KG1 (cell line): ENCODE measurements around the gene TSPAN16.

Source experiments
- DNase-seq: peaks from one replicate; lab custom pipeline; 2025; lab: John Stamatoyannopoulos, UW

The TSPAN16 gene, protein sequence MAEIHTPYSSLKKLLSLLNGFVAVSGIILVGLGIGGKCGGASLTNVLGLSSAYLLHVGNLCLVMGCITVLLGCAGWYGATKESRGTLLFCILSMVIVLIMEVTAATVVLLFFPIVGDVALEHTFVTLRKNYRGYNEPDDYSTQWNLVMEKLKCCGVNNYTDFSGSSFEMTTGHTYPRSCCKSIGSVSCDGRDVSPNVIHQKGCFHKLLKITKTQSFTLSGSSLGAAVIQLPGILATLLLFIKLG

DNA sequence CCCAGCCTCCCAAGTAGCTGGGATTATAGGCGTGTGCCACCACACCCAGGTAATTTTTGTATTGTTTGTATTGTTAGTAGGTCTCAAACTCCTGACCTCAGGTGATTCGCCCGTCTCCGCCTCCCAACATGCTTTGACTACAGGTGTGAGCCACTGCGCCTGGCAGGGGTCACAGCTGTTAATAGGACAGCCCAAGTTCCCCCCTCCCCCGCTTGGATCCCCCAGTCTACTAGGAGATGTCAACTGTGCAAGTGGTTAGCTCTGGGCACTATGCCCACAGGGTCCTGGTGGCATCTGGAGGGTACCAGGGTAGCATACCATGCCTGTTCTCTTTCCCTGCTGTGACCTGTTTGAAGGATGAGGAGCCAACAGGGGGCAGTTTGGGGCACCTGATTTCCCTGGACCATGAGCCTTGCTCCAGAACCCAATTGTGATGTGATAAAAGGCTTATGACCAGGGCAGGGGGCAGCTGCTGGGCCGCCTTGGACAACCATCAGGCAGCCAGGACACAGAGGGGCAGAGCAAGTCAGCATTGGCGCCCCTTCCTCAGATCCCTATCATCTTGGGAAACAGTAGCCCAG lies at the start of gene TSPAN16:
TSS of gene TSPAN16 (plus strand) at position 496 of the 581 bp plus-strand sequence. CDS start 138 bp downstream, outside the sequence.
- DNase-seq: no peak

DNA sequence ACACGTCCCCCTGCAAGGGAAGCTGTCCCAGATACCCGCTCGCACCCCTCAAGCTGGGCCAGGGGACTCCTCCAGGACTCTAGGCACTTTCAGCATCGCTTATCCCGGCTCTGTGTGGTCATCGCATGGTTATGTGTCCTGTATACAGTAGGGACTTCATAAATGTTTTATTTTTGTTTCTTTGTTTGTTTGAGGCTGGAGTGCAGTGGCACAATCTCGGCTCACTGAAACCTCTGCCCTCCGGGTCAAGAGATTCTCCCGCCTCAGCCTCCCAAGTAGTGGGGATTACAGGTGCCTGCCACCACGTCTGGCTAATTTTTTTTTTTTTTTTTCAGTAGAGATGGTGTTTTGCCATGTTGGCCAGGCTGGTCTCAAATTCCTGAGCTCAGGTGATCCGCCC lies 49.0 kb upstream of the TSPAN16 start:
- DNase-seq: no peak

DNA sequence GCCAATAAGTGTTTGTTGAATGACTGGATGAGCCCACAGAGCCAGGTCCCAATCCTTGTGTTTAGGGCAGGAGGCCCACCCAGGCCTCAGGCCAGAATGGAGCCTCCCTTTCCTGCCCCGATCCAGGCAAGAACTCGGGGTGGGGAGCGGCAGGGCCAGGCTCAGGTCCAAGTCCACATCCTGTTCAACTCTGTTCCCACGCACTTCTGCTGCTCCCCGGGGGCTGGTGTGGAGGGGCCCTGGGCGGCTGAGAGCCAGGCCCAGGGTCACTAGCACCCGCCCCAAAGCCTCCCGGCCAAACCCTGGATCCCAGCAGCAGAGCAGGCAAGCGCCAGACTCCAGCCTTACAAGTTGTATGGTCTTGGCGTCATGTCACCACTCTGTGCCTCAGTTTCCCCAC lies 48.6 kb upstream of the TSPAN16 start:
- no peak for DNase-seq

DNA sequence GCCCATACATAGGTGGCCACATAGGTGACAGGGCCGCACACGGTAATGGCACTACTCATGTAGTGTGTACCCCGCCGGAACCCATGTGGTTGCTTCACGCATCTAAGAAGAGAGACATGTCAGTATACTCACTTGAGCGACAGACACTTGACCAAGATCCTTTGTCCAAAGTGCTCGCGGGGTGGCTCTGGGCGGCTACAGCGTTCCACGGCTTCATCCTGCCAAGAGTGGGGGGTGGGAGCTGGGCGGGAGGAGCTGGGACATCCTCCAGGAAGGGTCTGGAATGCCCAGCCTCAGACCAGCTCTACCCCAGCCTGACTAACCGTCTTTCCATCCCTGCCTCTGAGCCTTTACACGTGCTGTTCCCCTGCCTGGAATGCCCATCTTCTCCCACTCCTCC lies 48.0 kb upstream of the TSPAN16 start:
- no peak for DNase-seq

DNA sequence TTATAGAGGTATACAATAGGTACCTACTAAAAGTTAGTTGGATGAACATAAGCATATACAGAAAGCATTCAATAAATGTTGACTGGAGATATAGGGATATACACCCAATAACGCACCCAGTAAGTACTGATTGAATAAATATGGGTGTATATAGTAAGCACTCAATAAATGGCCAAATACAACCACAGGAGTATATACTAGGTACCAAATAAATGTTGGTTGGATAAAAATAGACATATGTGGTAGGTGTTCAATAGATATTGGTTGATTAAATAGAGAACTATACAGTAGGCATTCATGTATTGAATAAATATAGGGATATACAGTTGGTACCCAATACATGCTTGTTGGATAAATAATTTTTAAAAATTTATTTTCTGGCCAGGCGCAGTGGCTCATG lies 47.1 kb upstream of the TSPAN16 start:
- no peak for DNase-seq

DNA sequence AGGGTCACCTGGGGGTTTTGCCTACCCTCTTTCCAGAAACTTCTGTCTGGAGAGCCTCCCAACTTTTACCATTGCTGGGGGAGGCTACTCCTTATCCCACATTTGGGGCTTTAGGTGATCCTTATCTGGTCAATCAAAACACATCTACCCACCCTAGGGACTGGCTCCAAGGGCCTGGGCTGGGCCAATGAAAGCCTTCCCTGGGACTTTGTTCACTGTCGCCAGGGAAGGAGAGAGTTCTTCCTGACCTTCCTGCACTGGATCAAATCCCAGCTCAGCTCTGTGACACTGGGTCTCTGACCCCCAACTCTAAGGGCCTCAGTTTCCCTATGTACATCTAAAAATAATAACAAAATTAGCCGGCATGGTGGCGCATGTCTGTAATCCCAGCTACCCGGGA lies 44.7 kb upstream of the TSPAN16 start:
- DNase-seq: no peak

DNA sequence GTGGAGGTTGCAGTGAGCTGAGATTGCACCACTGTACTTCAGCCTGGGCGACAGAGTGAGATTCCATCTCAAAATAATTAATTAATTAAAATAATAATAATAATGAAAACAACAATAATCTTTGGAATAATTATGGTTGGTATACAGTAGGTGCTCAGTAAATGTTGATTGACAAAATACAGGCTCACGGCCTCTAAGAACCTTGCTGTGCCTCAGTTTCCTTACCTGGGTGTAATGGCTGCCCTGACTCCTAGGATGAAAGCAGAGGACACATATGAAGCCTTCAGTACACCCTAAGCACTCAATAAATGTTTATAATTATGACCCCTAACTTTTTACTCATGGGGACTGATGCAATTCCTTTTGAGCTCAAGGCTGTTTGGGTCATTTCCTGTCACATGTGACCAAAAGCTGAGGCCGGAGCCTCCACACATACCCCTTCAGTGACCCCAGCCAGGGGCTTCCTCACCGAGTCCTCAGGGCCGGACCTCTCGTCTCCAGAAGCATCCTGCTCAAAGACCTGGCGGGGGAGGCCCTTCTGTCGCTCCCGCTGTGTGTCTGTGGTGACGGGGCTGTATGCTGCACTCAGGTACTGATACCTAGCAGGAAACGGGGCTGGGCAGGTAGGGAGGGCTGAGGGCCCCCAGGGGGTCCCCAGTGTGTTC lies 44.2 kb upstream of the TSPAN16 start:
- no peak for DNase-seq

DNA sequence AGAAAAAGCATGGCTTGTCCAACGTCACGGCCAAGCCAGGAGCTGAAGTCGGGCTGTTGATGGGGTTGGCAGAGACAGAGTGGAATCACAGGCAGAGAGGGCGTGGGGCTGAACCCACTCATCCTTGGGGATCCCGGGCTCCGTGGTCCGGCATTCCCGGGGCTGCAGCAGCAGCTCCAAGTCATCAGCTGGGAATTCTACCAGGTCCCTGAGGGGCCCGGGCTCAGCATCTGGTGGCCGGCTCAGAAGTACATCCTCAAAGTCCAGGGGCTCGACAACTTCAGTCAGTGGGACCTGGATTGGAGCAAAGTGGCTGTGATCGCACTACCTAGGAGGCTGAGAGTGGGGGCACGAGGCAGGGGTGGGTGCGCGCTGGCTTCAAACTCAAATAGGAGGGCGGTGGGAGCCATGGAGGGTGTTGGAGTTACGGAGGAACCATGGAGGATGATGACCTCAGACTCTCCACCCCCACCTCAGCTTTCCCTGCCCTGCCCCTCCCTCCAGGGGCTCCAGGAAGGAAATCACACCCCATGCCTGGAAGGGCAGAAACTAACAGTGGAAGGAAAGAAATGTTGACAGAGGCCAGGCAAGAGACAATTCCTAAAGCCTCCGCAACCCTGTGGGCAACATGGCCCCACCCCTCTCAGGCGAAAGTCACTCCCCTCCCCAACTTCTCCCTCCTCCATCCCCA lies 43.1 kb upstream of the TSPAN16 start:
- no peak for DNase-seq

DNA sequence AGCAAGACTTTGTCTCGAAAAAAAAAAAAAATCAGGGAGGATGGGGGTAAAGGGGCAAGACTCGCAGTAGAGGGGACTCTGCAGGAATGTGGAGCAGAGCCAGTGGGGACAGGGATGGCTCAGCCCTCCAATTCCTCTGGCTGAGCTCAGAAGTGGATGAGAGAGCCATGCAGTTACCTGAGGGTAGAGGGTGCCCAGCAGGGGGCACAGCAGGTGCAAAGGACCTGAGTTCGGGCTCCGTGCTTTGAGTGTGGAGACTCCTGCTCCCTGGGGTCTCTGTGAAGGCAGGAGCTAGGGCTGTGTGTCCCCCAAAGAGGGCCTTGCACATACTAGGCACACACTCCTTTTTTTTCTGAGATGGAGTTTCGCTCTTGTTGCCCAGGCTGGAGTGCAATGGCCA lies 41.3 kb upstream of the TSPAN16 start:
- DNase-seq: no peak

DNA sequence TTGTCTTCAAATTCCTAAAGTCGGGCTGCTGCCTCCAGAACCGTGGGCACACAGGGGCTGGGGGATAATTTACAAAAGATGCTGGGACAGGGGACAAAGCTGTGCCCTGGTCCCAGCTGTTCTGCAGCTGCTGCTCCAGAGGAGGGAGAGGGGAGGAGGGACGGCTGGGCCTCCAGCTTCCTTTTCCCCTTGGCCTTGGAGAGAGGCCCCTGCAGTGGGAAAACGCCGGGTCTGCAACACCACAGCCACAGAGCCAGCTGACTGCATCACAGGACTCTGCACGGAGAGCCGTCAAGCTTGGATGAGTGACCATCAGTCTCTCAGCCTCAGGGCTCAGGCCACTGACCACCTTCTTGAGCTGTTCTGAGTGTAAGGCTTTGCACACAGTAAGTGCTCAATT lies 39.8 kb upstream of the TSPAN16 start:
- no peak for DNase-seq

DNA sequence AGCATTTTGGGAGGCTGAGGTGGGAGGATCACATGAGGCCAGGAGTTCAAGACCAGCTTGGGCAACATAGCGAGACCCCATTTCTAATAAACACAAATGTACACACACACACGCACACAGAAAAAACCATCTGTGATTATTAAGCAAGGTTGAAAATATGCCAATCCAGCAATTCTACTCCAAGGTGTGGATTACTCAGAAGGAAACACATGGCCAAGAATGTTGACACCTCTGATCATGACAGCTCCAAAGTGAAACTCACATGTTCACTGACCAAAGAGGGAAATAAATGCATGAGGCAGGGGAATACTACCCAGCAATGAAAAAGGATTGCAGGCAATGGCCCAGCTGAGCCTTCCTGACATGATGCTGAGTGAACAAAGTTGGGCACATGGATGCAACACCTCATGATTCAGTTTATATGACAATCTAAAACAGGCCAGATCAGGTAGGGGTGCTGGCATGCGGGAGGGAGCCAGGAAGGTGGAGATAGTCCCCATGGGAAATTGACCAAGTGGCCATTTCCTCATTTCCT lies 38.0 kb upstream of the TSPAN16 start:
- no peak for DNase-seq

DNA sequence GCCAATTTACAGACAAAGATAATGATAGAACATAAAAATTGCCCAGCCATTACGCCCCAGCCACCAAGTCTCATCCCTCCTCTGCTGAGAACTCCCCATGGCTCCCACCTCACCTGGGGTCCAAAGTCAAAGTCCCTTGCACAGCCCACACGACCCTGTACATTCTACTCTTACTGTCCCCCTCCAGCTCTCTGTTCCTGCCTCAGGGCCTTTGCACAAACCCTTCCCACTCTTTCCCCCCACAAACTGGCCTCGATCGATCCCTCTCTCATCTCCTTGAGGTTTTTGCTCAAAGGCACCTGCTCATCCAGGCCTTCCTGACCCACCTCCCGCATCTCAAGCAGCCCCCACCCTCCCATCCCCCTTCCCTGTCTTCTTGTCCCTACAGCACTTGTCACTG lies 35.0 kb upstream of the TSPAN16 start:
- no peak for DNase-seq

DNA sequence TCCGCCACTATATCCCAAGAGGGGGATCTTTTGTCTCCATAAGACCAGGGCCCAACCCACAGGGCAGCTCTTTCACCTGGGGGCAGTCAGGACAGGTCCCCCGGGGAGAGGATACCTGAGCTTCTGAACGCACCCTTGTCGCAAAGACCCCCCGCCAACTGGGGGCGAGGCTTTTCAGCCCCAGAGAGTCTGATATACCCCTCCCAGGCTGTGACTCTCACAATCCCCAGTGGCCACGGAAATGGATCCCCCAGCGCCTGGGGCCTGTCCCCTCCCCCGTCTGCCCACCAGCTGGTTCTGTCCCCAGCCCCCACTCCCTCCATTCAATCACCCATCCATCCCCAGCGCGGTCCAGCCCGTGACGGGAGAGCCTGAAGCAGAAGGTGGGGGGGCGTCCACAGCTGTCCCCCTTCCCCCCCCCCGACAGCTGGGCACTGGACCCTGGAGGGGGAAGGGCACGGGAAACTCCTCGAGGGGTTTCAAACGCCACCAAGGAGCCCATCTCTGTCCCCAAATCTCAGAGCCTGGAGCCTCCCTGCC lies 34.5 kb upstream of the TSPAN16 start:
- no peak for DNase-seq

DNA sequence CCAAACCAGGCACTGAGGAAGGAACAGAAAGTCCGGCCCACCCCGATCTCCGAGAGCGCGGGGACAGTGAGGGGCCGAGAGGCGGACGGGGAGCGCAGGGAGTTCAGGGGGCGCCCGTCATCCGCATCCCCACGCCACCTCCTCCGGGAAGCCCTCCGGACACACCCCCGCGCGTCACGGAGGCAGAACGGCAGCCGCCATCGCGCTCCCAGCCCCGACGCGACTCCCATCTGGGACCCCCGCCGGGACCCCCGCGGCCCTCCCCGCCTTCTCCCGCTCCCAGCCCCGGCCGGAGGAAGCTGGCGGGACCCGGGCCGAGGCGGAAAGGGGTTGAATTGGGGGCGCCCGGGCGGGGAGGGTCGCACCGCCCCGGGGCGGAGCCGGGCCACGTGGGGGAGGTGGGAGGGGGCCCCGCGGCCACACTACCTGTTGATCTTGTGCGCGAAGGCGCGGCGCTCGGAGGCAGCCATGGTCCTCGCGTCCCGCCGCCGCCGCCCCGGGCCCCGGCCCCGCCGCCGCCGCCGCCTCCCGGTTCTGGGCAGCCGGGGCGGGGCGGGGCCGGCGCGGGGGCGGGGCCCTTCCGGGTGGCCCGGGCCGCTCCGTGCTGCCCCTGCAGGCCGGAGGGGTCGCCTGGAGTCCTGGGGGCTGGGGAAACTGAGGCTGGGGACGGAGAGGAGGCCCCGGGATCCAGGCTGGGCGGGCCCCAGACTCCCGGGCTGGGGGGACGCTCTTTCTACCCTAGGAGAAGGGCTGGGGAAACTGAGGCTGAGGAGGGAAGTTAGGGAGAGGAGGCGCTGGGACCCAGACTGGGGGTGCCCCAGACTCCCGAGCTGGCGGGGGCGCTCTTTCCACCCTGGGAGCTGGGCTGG lies 33.8 kb upstream of the TSPAN16 start, which contains the start of gene DOCK6:
TSS of gene DOCK6 (minus strand) at position 554 of the 869 bp plus-strand sequence. CDS start at position 470, 84 bp downstream.
- DNase-seq: no peak

DNA sequence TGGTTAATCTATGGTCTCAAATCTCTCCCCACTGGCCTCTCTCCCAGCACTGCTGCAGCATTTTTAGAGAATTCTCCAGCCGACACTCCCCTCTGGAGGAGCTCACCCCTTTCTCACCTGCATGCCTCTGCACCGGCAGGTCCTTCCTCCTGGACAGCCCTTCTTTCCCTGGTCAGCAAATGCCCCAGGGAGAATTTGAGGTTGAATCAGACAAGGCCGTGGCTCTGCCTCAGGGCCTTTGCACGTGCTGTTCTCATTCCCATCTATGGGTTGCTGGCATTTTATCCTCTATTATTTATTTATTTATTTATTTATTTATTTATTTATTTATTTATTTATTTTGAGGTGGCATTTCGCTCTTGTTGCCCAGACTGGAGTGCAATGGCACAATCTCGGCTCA lies 32.2 kb upstream of the TSPAN16 start:
- DNase-seq: no peak

DNA sequence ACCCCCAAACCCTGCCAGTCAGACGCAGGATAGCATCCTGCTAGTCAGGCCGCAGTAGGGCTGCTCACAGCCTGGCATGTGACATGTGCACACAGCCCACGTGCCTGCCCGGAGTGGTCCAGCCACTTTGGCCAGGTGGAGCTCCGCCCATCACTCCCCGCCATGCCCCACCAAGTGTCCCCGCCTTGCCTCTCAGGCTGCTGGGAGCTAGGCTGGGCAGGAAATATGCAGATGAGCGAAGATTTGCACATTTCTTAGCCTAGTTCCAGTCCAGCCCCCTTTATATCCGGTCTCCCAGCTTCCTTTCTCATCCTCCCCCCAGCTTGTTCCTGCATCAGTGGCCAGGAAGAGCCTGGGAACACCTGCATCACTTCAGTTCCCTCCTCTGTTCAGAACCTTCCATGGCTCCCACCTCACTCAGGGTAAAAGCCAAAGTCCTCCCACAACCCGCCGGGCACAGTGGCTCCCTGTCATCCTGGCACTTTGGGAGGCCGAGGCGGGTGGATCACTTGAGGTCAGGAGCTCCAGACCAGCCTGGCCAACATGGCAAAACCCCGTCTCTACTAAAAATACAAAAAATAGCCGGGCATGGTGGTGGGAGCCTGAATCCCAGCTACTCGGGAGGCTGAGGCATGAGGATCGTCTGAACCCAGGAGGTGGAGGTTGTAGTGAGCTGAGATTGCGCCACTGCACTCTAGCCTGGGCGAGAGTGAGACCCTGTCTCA lies 31.3 kb upstream of the TSPAN16 start:
- no peak for DNase-seq

DNA sequence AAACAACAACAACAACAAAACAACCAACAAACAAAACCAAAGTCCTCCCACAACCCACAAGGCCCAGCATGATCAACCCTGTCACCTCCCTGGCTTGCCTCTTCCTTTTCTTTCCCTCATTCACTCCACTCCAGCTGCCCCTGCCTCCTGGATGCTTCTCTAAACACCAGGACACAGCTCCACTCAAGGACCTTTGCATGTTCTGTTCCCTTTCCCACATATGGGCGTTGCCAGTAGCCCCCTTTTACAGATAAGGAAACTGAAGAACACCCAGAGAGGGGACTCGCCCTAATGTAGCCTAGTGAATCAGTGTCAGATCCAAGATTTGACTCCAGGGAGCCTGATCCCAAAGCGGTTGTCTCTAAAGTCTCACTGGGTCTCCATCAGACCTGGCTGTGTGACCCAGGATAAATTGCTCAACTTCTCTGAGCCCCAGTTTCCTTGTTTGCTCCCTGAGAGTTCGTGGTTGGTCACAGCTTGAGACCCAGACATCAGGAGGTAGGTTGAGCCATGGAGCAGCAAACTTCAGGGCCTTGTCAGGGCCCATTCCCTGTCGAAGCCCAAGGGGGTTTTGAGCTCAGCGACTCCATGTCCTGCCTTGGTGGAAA lies 30.7 kb upstream of the TSPAN16 start:
- no peak for DNase-seq

DNA sequence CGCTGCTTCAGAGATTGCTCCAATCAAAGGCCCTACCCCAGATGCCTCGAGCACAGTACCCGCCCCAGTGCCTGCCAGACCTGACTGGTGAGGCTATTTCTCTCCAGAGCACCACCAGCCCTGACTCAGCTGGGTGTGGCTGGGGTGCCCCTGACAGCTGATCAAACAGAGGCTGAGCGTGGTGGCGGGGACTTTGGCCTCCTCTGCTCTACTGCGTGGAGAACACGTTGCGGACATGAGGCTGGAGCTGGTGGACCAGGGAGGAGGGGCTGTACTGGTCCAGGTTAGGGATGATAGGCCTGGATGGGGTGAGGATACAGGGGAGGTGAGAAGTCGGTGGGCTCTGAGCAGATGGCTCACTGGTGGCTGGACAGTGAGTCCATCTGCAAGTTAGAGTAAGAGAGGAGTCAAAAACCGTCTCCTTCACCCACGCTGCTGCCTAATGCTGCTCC lies 30.1 kb upstream of the TSPAN16 start:
- DNase-seq: no peak

DNA sequence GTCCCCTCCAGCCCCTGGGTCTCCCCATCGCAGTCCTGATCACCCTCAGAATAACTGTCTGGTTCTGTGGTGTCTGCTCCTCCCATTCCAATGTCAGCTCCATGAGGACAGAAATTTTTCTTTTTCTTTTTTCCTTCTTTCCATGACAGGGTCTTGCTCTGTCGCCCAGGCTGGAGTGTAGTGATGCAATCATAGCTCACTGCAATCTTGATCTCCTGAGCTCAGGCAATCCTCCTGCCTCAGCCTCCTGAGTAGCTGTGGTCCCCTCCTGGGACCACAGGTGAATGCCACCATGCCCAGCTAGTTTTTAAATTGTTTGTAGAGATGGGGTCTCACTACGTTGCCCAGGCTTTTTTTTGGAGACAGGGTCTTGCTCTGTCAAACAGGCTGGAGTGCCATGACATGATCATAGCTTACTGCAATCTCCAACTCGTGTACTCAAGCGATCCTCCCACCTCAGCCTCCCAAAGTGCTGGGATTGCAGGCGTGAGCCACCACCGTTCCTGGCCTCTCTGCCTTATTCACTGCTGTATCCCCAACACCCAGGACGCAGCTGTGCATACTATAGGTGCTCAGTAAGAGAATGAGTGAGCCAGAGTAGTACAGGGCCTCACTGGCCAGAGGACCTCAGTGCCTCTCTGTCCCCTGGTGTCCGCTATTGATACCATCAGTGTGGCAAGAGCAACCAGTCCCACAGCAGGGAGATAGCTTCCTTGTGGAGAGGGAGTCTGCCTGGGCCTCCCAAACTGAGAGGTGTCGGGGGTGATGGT lies 28.5 kb upstream of the TSPAN16 start:
- no peak for DNase-seq
